GM18858 (cell line): ENCODE measurements around the gene FRS2.

ENCODE experiments used
- ATAC-seq: cut with Tn5 transposase; IDR thresholded peaks from one replicate; pipeline ENCODE4 v1.9.1; 2021; ENCODE audit not compliant: unreplicated experiment

Gene FRS2

GRCh38 chr12:69619050-69619449 lies 148.9 kb downstream of the FRS2 start:
- ATAC-seq = no peak

- no peak for ATAC-seq
Measured at GRCh38 chr12:69620077-69620476, 149.9 kb downstream of the FRS2 start.

GRCh38 chr12:69620921-69621320 lies 150.7 kb downstream of the FRS2 start:
- ATAC-seq = no peak

GRCh38 chr12:69621551-69621950 lies 151.4 kb downstream of the FRS2 start:
- ATAC-seq = no peak

GRCh38 chr12:69623970-69624369 lies 153.8 kb downstream of the FRS2 start:
- no peak for ATAC-seq

GRCh38 chr12:69627501-69627900 lies 157.3 kb downstream of the FRS2 start:
- no peak for ATAC-seq
